ENCODE results near the gene KDELR1. TPM values are rescaled to one million over a fixed set of nuclear protein-coding genes. Genes with fewer than 3 reads are reported as not detected.
A peak's percentile ranks its signal among the peaks of the same experiment; 100 is the strongest.

KDELR1 gene
- total RNA-seq, 1 donor from 2014 or later, result 205 TPM

GRCh38 chr19:48371367-48371766 is 20.0 kb downstream of the KDELR1 start:
- no peak for DNase-seq (ENCODE audit: low spot score)

- DNase-seq (ENCODE audit: low spot score), result no peak
These were observed 20.4 kb downstream of the KDELR1 start for GRCh38 chr19:48370955-48371354.

GRCh38 chr19:48368936-48369335 is 22.4 kb downstream of the KDELR1 start:
- peak; percentile 68 for DNase-seq (ENCODE audit: low spot score)

GRCh38 chr19:48367855-48368254 is 23.5 kb downstream of the KDELR1 start:
- DNase-seq (ENCODE audit: low spot score), result peak; percentile 41

GRCh38 chr19:48365602-48366001 is 25.7 kb downstream of the KDELR1 start:
- DNase-seq (ENCODE audit: low spot score), result no peak

GRCh38 chr19:48364598-48365348 is 26.6 kb downstream of the KDELR1 start:
- no peak for DNase-seq (ENCODE audit: low spot score)

- peak; percentile 99 for DNase-seq (ENCODE audit: low spot score)
These were observed 27.3 kb downstream of the KDELR1 start, which contains the start of the genes SYNGR4 and TMEM143 for GRCh38 chr19:48363810-48364597. TSS of gene SYNGR4 (plus strand) at chr19:48364367. CDS start at chr19:48365843, 1,476 bp downstream. TSS of gene TMEM143 (minus strand) at chr19:48363940. CDS start at chr19:48363920, 20 bp downstream.

GRCh38 chr19:48363500-48363809 is 27.9 kb downstream of the KDELR1 start:
- DNase-seq (ENCODE audit: low spot score), result no peak

- peak; percentile 95 for DNase-seq (ENCODE audit: low spot score)
These were observed 28.4 kb downstream of the KDELR1 start for GRCh38 chr19:48362716-48363499.

- DNase-seq (ENCODE audit: low spot score), result no peak
These were observed 29.4 kb downstream of the KDELR1 start for GRCh38 chr19:48361912-48362311.

- DNase-seq (ENCODE audit: low spot score), result no peak
These were observed 32.2 kb downstream of the KDELR1 start for GRCh38 chr19:48359123-48359522.

GRCh38 chr19:48355365-48355954 is 35.9 kb downstream of the KDELR1 start:
- DNase-seq (ENCODE audit: low spot score), result no peak

GRCh38 chr19:48354332-48354992 is 36.9 kb downstream of the KDELR1 start:
- peak; percentile 69 for DNase-seq (ENCODE audit: low spot score)

- DNase-seq (ENCODE audit: low spot score), result no peak
These were observed 37.7 kb downstream of the KDELR1 start for GRCh38 chr19:48353677-48354076.

GRCh38 chr19:48351341-48351752 is 40.0 kb downstream of the KDELR1 start:
- DNase-seq (ENCODE audit: low spot score), result peak; percentile 65

- DNase-seq (ENCODE audit: low spot score), result no peak
These were observed 40.5 kb downstream of the KDELR1 start for GRCh38 chr19:48350856-48351255.

- DNase-seq (ENCODE audit: low spot score), result no peak
These were observed 42.6 kb downstream of the KDELR1 start for GRCh38 chr19:48348737-48349136.

GRCh38 chr19:48348045-48348444 is 43.3 kb downstream of the KDELR1 start:
- peak; percentile 59 for DNase-seq (ENCODE audit: low spot score)

GRCh38 chr19:48346191-48346590 is 45.2 kb downstream of the KDELR1 start:
- no peak for DNase-seq (ENCODE audit: low spot score)

GRCh38 chr19:48344892-48345291 is 46.5 kb downstream of the KDELR1 start:
- DNase-seq (ENCODE audit: low spot score), result no peak

- DNase-seq (ENCODE audit: low spot score), result no peak
These were observed 48.4 kb downstream of the KDELR1 start for GRCh38 chr19:48342841-48343540.
